IMR-90 (cell line): ENCODE measurements around the gene LAP3. TPM values are rescaled to one million over a fixed set of nuclear protein-coding genes. Genes with fewer than 3 reads are reported as not detected.

Source experiments
- ATAC-seq: fragments of 200-7000 bp; cut with Tn5 transposase; 2 replicates; pipeline ENCODE4 v1.9.1; 2020; ENCODE audit warnings: low read depth, mild to moderate bottlenecking, moderate library complexity
- BruUV-seq: library from RNA; stranded (reverse); fragments of 400-500 nt; replicated peaks from 2 replicates; lab custom pipeline; 2021; lab: Mats Ljungman, UMichigan
- CTCF ChIA-PET: fragments of 300-600 bp; formaldehyde crosslinking; extraction: SDS; loops from one replicate; lab custom pipeline; 2021; ENCODE audit warnings: antibody characterized with exemption; lab: Yijun Ruan, JAX
- POLR2A ChIA-PET: fragments of 300-600 bp; sonication (Branson Sonifier 250); formaldehyde crosslinking; loops from one replicate; lab custom pipeline; 2022; ENCODE audit warnings: antibody characterized with exemption; ENCODE audit not compliant: unreplicated experiment; lab: Charles Lee
- DNase-seq: peaks from one replicate; pipeline ENCODE4 v3.0.0; 2013
- H2AFZ ChIP-seq: replicated peaks from 2 replicates; pipeline ENCODE3; 2013; ENCODE audit warnings: low read length, mild to moderate bottlenecking; ENCODE audit not compliant: poor library complexity
- H2AK5ac ChIP-seq: 2 replicates; pipeline ENCODE4 v1.6.1; 2013; ENCODE audit warnings: low read depth, low read length, inconsistent platforms
- H2AK9ac ChIP-seq: replicated peaks from 2 replicates; pipeline ENCODE3; 2013; ENCODE audit warnings: mild to moderate bottlenecking, low read depth, low read length, moderate library complexity; ENCODE audit not compliant: poor library complexity
- H2BK120ac ChIP-seq: 2 replicates; pipeline ENCODE4 v1.6.1; 2013; ENCODE audit warnings: low read depth, low read length, inconsistent platforms
- H2BK15ac ChIP-seq: 3 replicates; pipeline ENCODE4 v1.6.1; 2013; ENCODE audit warnings: low read depth, low read length, inconsistent platforms
- H2BK20ac ChIP-seq: 2 replicates; pipeline ENCODE4 v1.6.1; 2013; ENCODE audit warnings: low read depth, mild to moderate bottlenecking, inconsistent platforms, low read length, moderate library complexity
- H2BK5ac ChIP-seq: 2 replicates; pipeline ENCODE4 v1.6.1; 2013; ENCODE audit warnings: mild to moderate bottlenecking, low read depth, low read length, inconsistent platforms; ENCODE audit not compliant: poor library complexity, severe bottlenecking
- H3K14ac ChIP-seq: replicated peaks from 2 replicates; pipeline ENCODE4 v1.6.1; 2013; ENCODE audit warnings: low read depth, low read length, inconsistent platforms
- H3K18ac ChIP-seq: 2 replicates; pipeline ENCODE4 v1.6.1; 2013; ENCODE audit warnings: low read depth, low read length, control low read depth
- H3K23ac ChIP-seq: 2 replicates; pipeline ENCODE4 v1.6.1; 2013; ENCODE audit warnings: low read depth, low read length, inconsistent platforms
- H3K27ac ChIP-seq: 2 replicates; pipeline ENCODE4 v1.5.1; 2013; ENCODE audit warnings: mild to moderate bottlenecking, control low read depth, low read length; ENCODE audit not compliant: insufficient read depth
- H3K27me3 ChIP-seq: 2 replicates; pipeline ENCODE4 v1.6.1; 2013; ENCODE audit warnings: low read length; ENCODE audit not compliant: control insufficient read depth, insufficient read depth
- H3K36me3 ChIP-seq: 2 replicates; pipeline ENCODE4 v1.6.1; 2013; ENCODE audit warnings: low read length, mixed read lengths; ENCODE audit not compliant: control insufficient read depth, insufficient read depth
- H3K4ac ChIP-seq: 2 replicates; pipeline ENCODE4 v1.6.1; 2013; ENCODE audit warnings: low read depth, low read length, inconsistent platforms
- H3K4me1 ChIP-seq: 2 replicates; pipeline ENCODE4 v1.6.1; 2013; ENCODE audit warnings: low read length, mixed read lengths; ENCODE audit not compliant: control insufficient read depth, insufficient read depth
- H3K4me2 ChIP-seq: 2 replicates; pipeline ENCODE4 v1.6.1; 2013; ENCODE audit warnings: low read depth, mild to moderate bottlenecking, control low read depth, low read length, moderate library complexity
- H3K4me3 ChIP-seq: 2 replicates; pipeline ENCODE4 v1.5.1; 2013; ENCODE audit warnings: low read depth, mild to moderate bottlenecking, control low read depth, low read length, moderate library complexity; ENCODE audit not compliant: insufficient read depth
- H3K56ac ChIP-seq: 2 replicates; pipeline ENCODE4 v1.6.1; 2013; ENCODE audit warnings: low read length, inconsistent platforms; ENCODE audit not compliant: insufficient read depth; ENCODE audit errors: extremely low read depth
- H3K79me1 ChIP-seq, 2 experiments: 2 replicates each; pipeline ENCODE4 v1.6.1; 2013; ENCODE audit warnings: low read length in 2 of 2, inconsistent platforms in 1 of 2, low read depth in 1 of 2
- H3K9ac ChIP-seq: 2 replicates; pipeline ENCODE4 v1.6.1; 2013; ENCODE audit warnings: low read depth, low read length, control low read depth
- H3K9me1 ChIP-seq: 2 replicates; pipeline ENCODE4 v1.6.1; 2013; ENCODE audit warnings: low read length, inconsistent platforms; ENCODE audit not compliant: insufficient read depth
- H3K9me3 ChIP-seq: 2 replicates; pipeline ENCODE4 v1.6.1; 2013; ENCODE audit warnings: low read length; ENCODE audit not compliant: control insufficient read depth, insufficient read depth
- H4K20me1 ChIP-seq: 2 replicates; pipeline ENCODE4 v1.6.1; 2013; ENCODE audit warnings: low read length, inconsistent platforms; ENCODE audit not compliant: insufficient read depth
- H4K5ac ChIP-seq: 2 replicates; pipeline ENCODE4 v1.6.1; 2013; ENCODE audit warnings: mild to moderate bottlenecking, low read depth, low read length, control low read depth
- H4K8ac ChIP-seq, 2 experiments: 2 replicates each; pipeline ENCODE4 v1.6.1; 2013; ENCODE audit warnings: low read depth in 2 of 2, low read length in 2 of 2, control low read depth in 1 of 2, inconsistent platforms in 1 of 2
- H4K91ac ChIP-seq: 2 replicates; pipeline ENCODE4 v1.6.1; 2013; ENCODE audit warnings: low read depth, low read length, inconsistent platforms; ENCODE audit not compliant: insufficient read depth
- BHLHE40 ChIP-seq: fragments of 150-350 bp; IDR thresholded peaks from 2 replicates; pipeline ENCODE4 v1.6.1; 2016; ENCODE audit warnings: mild to moderate bottlenecking, low read depth, low read length
- CEBPB ChIP-seq: IDR thresholded peaks from 2 replicates; pipeline ENCODE4 v1.6.1; 2012; ENCODE audit warnings: low read depth, low read length, improper control_type of control experiment
- CTCF ChIP-seq: conservative IDR thresholded peaks from 2 replicates; pipeline ENCODE4 v1.5.1; 2012; ENCODE audit warnings: mild to moderate bottlenecking, low read depth, low read length, improper control_type of control experiment
- ELK1 ChIP-seq: fragments of 150-350 bp; IDR thresholded peaks from 2 replicates; pipeline ENCODE4 v1.6.1; 2016; ENCODE audit warnings: low read depth, mild to moderate bottlenecking, low read length, moderate library complexity, borderline replicate concordance
- FOS ChIP-seq: fragments of 150-350 bp; IDR thresholded peaks from 2 replicates; pipeline ENCODE4 v1.6.1; 2016; ENCODE audit warnings: low read depth, low read length
- MAFK ChIP-seq: IDR thresholded peaks from 2 replicates; pipeline ENCODE4 v1.6.1; 2012; ENCODE audit warnings: low read depth, low read length, improper control_type of control experiment
- MXI1 ChIP-seq: IDR thresholded peaks from 2 replicates; pipeline ENCODE4 v1.6.1; 2012; ENCODE audit warnings: low read depth, mild to moderate bottlenecking, low read length, moderate library complexity, borderline replicate concordance
- RAD21 ChIP-seq: IDR thresholded peaks from 2 replicates; pipeline ENCODE4 v1.6.1; 2012; ENCODE audit warnings: low read length, improper control_type of control experiment
- RCOR1 ChIP-seq: IDR thresholded peaks from 2 replicates; pipeline ENCODE4 v1.6.1; 2012; ENCODE audit warnings: mild to moderate bottlenecking, low read length, improper control_type of control experiment; ENCODE audit not compliant: insufficient replicate concordance
- SMC3 ChIP-seq: fragments of 150-350 bp; IDR thresholded peaks from 2 replicates; pipeline ENCODE4 v1.6.1; 2016; ENCODE audit warnings: low read depth, mild to moderate bottlenecking, antibody characterized with exemption, low read length, moderate library complexity
- USF2 ChIP-seq: fragments of 150-350 bp; IDR thresholded peaks from 2 replicates; pipeline ENCODE4 v1.6.1; 2017; ENCODE audit warnings: mild to moderate bottlenecking, antibody characterized with exemption, low read length, low read depth
- WGBS, 2 experiments: methylation state at CpG; one replicate each; pipeline versions ENCODE4 v1.1.5 to v1.1.7; 2013; ENCODE audit warnings: missing lambda C conversion rate in 2 of 2; ENCODE audit not compliant: insufficient read length in 1 of 2; ENCODE audit errors: extremely low coverage in 2 of 2; 5-methylcytosine and 5-hydroxymethylcytosine counted together
- dilution Hi-C: fragments of 300-500 bp; cut with HindIII; formaldehyde crosslinking; loops from one replicate; pipeline ENCODE4 v1.14.3; 2018; ENCODE audit warnings: low sequenced_read_pairs; ENCODE audit not compliant: unreplicated experiment
- in situ Hi-C: fragments of 300-500 bp; cut with MboI; formaldehyde crosslinking; loops from 3 replicates; pipeline ENCODE4 v1.14.3; 2019; ENCODE audit warnings: low sequenced_read_pairs, inconsistent platforms, mixed read lengths
- intact Hi-C: fragments of 100-400 bp; cut with micrococcal nuclease; formaldehyde crosslinking; loops from 2 replicates; pipeline ENCODE4 v1.10.0; 2022
- polyA plus RNA-seq, 3 experiments: library from polyadenylated mRNA; depleted of rRNA; stranded (reverse); fragments of >200 nt; gene quantifications; 2 replicates each; pipeline ENCODE4 v1.2.3, GENCODE V29; 2012; ENCODE audit warnings: low replicate concordance in 1 of 3
- total RNA-seq: library from RNA; depleted of rRNA; stranded (reverse); fragments of >200 nt; gene quantifications from 2 replicates; pipeline ENCODE4 v1.2.3, GENCODE V29; 2012

LAP3 gene
- total and polyA plus RNA-seq, 2 of the 4 experiments (the other 2 are of a cell fraction), result 57.9 to 91.6 TPM

GRCh38 chr4:17528551-17529165, 48.3 kb upstream of the LAP3 start:
- Histone ChIP-seq H2BK5ac (no peak overlapping the region), H4K20me1 (no peaks in the 10 kb centered on the region), H3K23ac (no peak overlapping the region), H3K18ac (no peak overlapping the region), H3K27ac (no peak overlapping the region), H3K4me1 (no peaks in the 10 kb centered on the region), H3K27me3 (peaks cover 4% of the 10 kb centered on the region), H2BK15ac (no peak overlapping the region), H3K9me1 (no peaks in the 10 kb centered on the region), H2AK5ac (no peak overlapping the region), H3K4me3 (no peak overlapping the region), H3K9me3 (no peaks in the 10 kb centered on the region), H3K4me2 (no peak overlapping the region), H3K9ac (no peak overlapping the region), H2AFZ (no peak overlapping the region), H2BK20ac (no peak overlapping the region), H2AK9ac (no peak overlapping the region), H3K56ac (no peak overlapping the region), H3K4ac (no peak overlapping the region), H4K5ac (no peak overlapping the region), H3K14ac (no peak overlapping the region), H3K36me3 (no peaks in the 10 kb centered on the region), H3K79me1 (no peaks in the 10 kb centered on the region), H2BK120ac (no peak overlapping the region), H4K91ac (no peak overlapping the region), H4K8ac (no peak overlapping the region)
- dilution Hi-C loops (no loop called here), intact Hi-C loops (no loop called here), in situ Hi-C loops (no loop called here)
- TF ChIP-seq CEBPB (no peak), USF2 (no peak), RAD21 (no peak), MXI1 (no peak), RCOR1 (no peak), BHLHE40 (no peak), MAFK (no peak), SMC3 (no peak), CTCF (no peak), FOS (no peak), ELK1 (no peak)
- POLR2A ChIA-PET, result no interaction called here
- no peak for DNase-seq
- ATAC-seq, result no peak
- 29% methylated on average over 1 of the region's 10 CpGs; no CpG with 5 or more reads in 1 of the 2 experiments for WGBS, 2 experiments
- CTCF ChIA-PET, result no interaction called here
- BruUV-seq, result no TSS peak
